ENCODE data around the gene GPR12. TPM values are rescaled to one million over a fixed set of nuclear protein-coding genes. Genes with fewer than 3 reads are reported as not detected.

GPR12 gene
- total RNA-seq, 1 donor from 2014 or later, result not detected

DNA sequence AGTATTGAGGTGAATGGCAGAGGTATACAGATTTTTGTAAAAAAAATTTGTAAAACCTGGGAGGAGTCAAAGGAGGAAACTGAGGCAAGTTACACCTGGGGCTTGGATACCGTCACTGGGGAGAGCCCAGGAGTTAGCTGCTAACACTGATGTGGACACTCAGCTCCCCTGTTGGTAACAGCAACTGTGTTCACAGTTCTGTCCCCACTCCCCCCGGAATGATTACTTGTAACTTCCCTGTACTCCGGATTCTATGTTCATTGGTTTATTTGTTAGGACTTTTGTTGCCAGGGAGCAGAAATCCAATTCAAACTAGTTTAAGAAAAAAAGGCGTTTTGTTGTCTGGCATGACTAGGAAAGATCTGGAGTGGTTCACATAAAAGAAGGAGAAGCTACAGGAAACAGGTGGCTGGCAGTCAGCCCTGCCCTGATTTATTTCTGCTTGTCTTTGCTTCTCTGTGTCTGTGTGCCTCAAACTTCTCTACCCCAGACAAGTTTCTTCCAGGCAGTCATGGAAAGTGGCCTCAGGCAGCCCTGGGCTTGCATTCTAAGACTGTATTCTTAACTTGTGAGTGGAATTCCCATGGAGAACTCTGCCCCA is 2.3 kb upstream of the GPR12 start:
- no peak overlapping the region for H3K27ac Mint-ChIP-seq
- H3K4me3 Mint-ChIP-seq (ENCODE audit: low read depth), result no peak overlapping the region
- intact Hi-C loops (cut with micrococcal nuclease), result no loop called here
- DNase-seq (ENCODE audit: low spot score), result no peak
- peaks cover 51% of the 10 kb centered on the region for H3K27me3 Mint-ChIP-seq (ENCODE audit: low read depth)
- no peaks in the 10 kb centered on the region for H3K4me1 Mint-ChIP-seq (ENCODE audit: low read depth)
- H3K9me3 Mint-ChIP-seq, result no peaks in the 10 kb centered on the region
- no peaks in the 10 kb centered on the region for H3K36me3 Mint-ChIP-seq (ENCODE audit: low read depth)

DNA sequence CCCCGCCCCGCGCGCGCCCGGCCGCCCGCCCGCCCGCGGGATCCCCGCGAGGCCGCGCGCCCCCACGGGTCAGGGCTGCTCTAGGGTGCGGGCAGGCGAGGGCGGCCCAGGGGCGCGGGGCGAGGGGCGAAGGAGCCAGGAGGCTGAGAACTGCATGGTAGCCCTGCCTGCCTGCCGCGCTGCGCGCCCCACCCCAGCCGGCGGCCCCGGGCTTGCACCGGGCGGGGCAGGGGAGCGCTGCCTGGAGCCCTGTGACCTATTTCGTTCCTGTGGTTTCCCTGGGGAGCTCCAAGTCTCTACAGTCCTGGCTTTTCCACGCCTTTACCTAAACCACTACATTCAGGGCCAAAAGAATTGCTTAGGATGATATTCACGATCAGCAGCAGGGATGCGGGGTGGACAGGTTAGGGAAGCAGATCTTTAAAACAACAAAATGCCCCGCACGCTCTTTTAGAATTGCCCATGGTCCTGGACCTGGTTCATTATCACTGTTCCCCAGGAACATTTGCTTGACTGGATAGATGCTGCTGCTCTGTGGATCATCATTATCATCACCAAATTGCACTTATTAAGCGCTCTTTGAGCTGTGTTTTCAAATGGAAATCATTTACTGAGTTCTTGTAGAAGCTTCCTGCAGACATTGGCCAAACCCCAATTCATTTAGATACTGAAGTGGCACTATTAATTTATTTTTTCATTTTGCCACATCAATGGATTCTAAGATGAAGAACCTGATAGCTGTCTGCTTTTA is 421 bp upstream of the GPR12 start:
- no peak overlapping the region for H3K27ac Mint-ChIP-seq

DNA sequence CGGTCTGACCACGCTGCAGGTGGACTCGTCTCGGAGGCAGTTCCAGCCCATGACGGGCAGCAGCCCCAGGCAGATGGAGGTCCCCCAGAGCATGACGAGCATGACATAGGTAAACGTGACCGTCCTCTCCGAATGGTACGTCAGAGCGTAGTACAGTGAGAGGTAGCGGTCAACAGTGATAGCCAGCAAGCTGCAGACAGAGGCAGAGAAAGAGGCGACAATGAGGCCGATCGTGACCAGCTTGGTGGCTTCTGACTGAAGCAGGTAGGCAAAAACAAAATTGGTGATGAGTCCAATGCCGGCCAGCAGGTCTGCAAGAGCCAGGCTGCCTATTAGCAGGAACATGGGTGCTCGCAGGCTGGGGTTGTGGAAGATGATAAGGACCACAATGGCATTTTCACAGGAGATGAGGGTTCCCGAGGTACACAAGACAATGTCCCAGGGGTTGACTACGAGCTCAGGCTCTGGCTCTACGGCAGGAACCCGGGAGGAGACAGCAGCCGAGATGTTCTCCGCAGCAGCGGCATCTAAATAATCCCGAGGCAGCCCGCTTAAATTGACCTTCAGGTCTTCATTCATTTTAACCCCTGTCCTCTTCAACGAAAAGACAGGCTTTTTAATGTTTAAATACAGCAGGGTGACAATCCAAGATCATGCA is 1.2 kb downstream of the GPR12 start:
- no peak overlapping the region for H3K4me3 Mint-ChIP-seq (ENCODE audit: low read depth)
- intact Hi-C loops (cut with micrococcal nuclease), result no loop called here
- no peaks in the 10 kb centered on the region for H3K36me3 Mint-ChIP-seq (ENCODE audit: low read depth)
- H3K27ac Mint-ChIP-seq, result no peak overlapping the region
- H3K27me3 Mint-ChIP-seq (ENCODE audit: low read depth), result peaks cover 45% of the 10 kb centered on the region
- H3K4me1 Mint-ChIP-seq (ENCODE audit: low read depth), result no peaks in the 10 kb centered on the region
- no peaks in the 10 kb centered on the region for H3K9me3 Mint-ChIP-seq
- DNase-seq (ENCODE audit: low spot score), result no peak

More for the DNA sequence above, 421 bp upstream of the GPR12 start:
- DNase-seq (ENCODE audit: low spot score), result no peak
- H3K9me3 Mint-ChIP-seq, result no peaks in the 10 kb centered on the region
- no peaks in the 10 kb centered on the region for H3K4me1 Mint-ChIP-seq (ENCODE audit: low read depth)
- no peak overlapping the region for H3K4me3 Mint-ChIP-seq (ENCODE audit: low read depth)
- H3K27me3 Mint-ChIP-seq (ENCODE audit: low read depth), result peaks cover 51% of the 10 kb centered on the region
- H3K36me3 Mint-ChIP-seq (ENCODE audit: low read depth), result no peaks in the 10 kb centered on the region
- intact Hi-C loops (cut with micrococcal nuclease), result no loop called here

DNA sequence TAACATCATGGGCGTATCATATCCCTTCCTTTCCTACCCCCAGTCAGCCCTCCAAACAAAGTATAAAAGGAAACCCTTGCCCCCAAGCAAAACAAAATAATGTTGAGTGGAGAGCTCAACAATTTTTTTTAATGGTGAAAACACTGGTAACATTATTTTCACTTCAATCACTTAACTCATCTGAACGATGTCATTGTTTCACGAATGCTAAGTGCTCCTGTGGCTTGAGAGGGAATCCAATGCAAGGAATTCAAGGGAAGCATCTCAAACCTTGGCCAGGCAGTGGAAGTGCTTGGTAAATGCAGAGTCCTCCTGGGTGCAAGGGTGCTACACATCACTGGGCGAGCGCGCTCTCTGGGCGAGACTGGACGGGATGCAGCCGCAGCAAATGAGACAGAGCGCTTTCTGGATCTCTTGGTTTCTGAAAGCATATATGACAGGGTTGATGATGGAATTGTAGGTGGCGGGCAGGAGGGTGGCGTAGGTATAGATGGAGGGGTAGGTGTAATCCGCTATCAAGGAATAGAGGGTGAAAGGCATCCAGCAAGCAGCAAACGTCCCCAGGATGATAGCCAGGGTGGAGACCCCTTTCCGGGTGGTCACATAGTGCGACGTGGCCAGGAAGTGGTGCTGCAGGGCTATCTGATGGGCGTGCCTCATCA is 2.0 kb downstream of the GPR12 start:
- no peak overlapping the region for H3K4me3 Mint-ChIP-seq (ENCODE audit: low read depth)
- H3K9me3 Mint-ChIP-seq, result no peaks in the 10 kb centered on the region
- intact Hi-C loops (cut with micrococcal nuclease), result no loop called here
- H3K36me3 Mint-ChIP-seq (ENCODE audit: low read depth), result no peaks in the 10 kb centered on the region
- peaks cover 45% of the 10 kb centered on the region for H3K27me3 Mint-ChIP-seq (ENCODE audit: low read depth)
- DNase-seq (ENCODE audit: low spot score), result no peak
- H3K27ac Mint-ChIP-seq, result no peak overlapping the region
- no peaks in the 10 kb centered on the region for H3K4me1 Mint-ChIP-seq (ENCODE audit: low read depth)

DNA sequence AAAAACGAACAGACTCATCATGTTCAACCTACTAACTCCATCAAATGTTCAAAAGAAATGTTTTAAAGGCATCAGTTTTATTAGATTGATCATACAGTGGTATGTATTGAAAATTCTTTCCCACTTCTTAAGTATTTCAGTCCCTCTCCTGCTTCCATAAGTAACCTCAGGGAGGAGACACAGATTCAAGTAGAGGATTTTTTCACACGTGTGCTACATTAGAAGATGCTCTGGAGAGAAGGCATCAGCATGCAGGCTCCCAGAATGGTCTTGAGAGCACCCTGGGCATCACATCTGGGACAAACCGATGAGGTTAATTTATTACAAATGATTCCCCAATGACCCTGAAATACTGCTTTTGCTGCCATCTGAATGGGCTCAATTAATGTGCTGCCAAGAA is 3.6 kb downstream of the GPR12 start:
- Mint-ChIP-seq H3K36me3 (ENCODE audit: low read depth) (no peaks in the 10 kb centered on the region), H3K27me3 (ENCODE audit: low read depth) (peaks cover 36% of the 10 kb centered on the region), H3K9me3 (no peaks in the 10 kb centered on the region), H3K27ac (no peak overlapping the region), H3K4me1 (ENCODE audit: low read depth) (no peaks in the 10 kb centered on the region), H3K4me3 (ENCODE audit: low read depth) (no peak overlapping the region)
- intact Hi-C loops (cut with micrococcal nuclease), result no loop called here
- DNase-seq (ENCODE audit: low spot score), result no peak

DNA sequence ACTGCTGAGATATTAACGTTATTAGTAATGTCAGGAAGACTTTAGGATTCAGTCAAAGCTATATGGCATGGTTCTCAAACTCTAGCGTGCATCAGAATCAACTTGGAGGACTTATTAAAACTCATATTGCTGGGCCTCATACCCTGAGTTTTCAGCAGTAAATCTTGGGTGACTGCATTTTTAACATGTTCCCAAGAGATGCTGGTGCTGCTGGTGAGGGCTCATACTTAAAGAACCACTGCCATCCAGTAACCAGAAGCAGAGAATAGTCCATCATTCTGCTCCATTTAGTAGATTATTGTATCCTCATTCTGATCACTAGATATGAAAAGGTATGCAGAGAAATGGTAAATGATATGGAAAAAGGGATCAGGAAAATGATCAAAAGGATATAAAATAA is 7.9 kb downstream of the GPR12 start:
- no peak overlapping the region for H3K4me3 Mint-ChIP-seq (ENCODE audit: low read depth)
- no peaks in the 10 kb centered on the region for H3K9me3 Mint-ChIP-seq
- H3K4me1 Mint-ChIP-seq (ENCODE audit: low read depth), result no peaks in the 10 kb centered on the region
- H3K36me3 Mint-ChIP-seq (ENCODE audit: low read depth), result no peaks in the 10 kb centered on the region
- no peak overlapping the region for H3K27ac Mint-ChIP-seq
- intact Hi-C loops (cut with micrococcal nuclease), result no loop called here
- H3K27me3 Mint-ChIP-seq (ENCODE audit: low read depth), result peaks cover 7% of the 10 kb centered on the region
- no peak for DNase-seq (ENCODE audit: low spot score)

DNA sequence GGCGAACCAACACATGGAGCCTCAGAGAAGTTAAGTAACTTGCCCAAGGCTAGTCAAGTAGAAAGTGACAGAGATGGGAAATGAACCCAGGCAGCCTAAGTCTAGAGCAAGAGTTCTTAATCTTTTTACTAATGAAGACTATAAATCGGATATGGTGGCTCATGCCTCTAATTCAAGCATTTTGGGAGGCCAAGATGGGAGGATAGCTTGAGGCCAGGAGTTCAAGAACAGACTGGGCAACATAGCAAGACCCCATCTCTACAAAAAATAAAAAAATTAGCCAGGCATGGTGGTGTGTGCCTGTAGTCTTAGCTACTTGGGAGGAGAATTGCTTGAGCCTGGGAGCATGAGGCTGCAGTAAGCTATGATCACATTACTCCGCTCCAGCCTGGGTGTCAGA is 10.7 kb downstream of the GPR12 start:
- no peak overlapping the region for H3K27ac Mint-ChIP-seq
- no peak overlapping the region for H3K4me3 Mint-ChIP-seq (ENCODE audit: low read depth)
- intact Hi-C loops (cut with micrococcal nuclease), result no loop called here
- peaks cover 9% of the 10 kb centered on the region for H3K27me3 Mint-ChIP-seq (ENCODE audit: low read depth)
- no peaks in the 10 kb centered on the region for H3K9me3 Mint-ChIP-seq
- H3K36me3 Mint-ChIP-seq (ENCODE audit: low read depth), result no peaks in the 10 kb centered on the region
- H3K4me1 Mint-ChIP-seq (ENCODE audit: low read depth), result no peaks in the 10 kb centered on the region
- DNase-seq (ENCODE audit: low spot score), result no peak

DNA sequence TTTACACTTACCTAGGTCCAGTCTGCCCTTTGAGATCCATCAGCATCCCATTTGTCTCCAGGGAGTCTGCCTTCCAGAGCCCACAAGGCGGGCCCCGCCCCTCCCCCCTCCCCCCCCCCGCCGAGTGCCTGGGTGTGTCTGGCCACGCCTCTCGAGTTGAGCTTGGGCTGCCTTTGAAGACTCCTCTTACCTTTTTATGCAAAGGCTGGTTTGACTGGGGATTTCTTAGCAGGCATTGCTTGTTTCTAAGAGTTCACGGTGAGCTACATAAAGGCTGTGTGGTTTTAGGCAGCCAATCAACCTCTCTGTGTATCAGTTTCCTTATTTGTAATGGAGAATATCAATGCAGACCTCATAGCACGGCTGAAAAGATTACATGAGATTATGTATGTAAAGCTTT is 11.3 kb downstream of the GPR12 start:
- intact Hi-C loops (cut with micrococcal nuclease), result no loop called here
- no peak overlapping the region for H3K4me3 Mint-ChIP-seq (ENCODE audit: low read depth)
- no peaks in the 10 kb centered on the region for H3K36me3 Mint-ChIP-seq (ENCODE audit: low read depth)
- peaks cover 11% of the 10 kb centered on the region for H3K27me3 Mint-ChIP-seq (ENCODE audit: low read depth)
- H3K4me1 Mint-ChIP-seq (ENCODE audit: low read depth), result no peaks in the 10 kb centered on the region
- no peaks in the 10 kb centered on the region for H3K9me3 Mint-ChIP-seq
- no peak overlapping the region for H3K27ac Mint-ChIP-seq
- DNase-seq (ENCODE audit: low spot score), result no peak

DNA sequence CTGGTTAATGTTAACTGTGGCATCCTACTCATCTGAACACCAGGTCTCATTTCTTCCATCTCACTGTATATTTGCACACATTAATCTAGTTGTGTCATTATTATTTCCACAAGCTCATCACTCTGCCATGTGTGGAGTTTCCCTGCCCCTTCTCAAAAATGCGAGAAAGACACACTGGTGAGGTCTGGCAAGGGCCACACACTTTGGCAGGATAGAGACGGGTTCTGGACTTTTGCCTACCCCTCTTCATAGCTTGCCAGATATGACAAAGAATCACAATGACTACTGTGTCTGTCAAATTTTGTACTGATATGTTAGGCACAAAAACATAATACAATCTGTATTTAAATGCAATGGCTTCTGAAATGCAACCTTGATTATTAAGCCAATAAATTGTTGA is 12.9 kb downstream of the GPR12 start:
- no peak for DNase-seq (ENCODE audit: low spot score)
- no peaks in the 10 kb centered on the region for H3K9me3 Mint-ChIP-seq
- H3K4me3 Mint-ChIP-seq (ENCODE audit: low read depth), result no peak overlapping the region
- H3K4me1 Mint-ChIP-seq (ENCODE audit: low read depth), result no peaks in the 10 kb centered on the region
- intact Hi-C loops (cut with micrococcal nuclease), result no loop called here
- H3K27ac Mint-ChIP-seq, result no peak overlapping the region
- no peaks in the 10 kb centered on the region for H3K36me3 Mint-ChIP-seq (ENCODE audit: low read depth)
- H3K27me3 Mint-ChIP-seq (ENCODE audit: low read depth), result peaks cover 17% of the 10 kb centered on the region

DNA sequence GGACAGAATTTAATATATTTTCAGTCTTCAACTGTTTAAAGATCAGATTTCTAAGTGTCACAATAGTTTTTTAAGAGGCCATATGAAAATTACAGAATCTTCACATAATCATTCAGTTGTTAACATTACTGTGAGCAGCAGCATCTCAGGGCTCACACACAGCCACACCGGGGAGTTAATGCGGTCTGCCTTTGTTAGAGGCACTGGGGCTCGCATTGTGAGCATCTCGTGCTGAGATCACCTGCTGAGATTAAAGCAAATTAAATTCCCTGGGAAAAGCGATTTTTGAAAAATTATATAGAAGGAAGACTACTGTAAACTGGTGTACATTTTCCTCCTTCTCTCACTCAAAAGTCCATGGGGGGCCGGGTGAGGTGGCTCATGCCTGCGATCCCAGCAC is 16.6 kb downstream of the GPR12 start:
- Mint-ChIP-seq H3K27me3 (ENCODE audit: low read depth) (peaks cover 10% of the 10 kb centered on the region), H3K4me1 (ENCODE audit: low read depth) (no peaks in the 10 kb centered on the region)
- DNase-seq (ENCODE audit: low spot score), result no peak

DNA sequence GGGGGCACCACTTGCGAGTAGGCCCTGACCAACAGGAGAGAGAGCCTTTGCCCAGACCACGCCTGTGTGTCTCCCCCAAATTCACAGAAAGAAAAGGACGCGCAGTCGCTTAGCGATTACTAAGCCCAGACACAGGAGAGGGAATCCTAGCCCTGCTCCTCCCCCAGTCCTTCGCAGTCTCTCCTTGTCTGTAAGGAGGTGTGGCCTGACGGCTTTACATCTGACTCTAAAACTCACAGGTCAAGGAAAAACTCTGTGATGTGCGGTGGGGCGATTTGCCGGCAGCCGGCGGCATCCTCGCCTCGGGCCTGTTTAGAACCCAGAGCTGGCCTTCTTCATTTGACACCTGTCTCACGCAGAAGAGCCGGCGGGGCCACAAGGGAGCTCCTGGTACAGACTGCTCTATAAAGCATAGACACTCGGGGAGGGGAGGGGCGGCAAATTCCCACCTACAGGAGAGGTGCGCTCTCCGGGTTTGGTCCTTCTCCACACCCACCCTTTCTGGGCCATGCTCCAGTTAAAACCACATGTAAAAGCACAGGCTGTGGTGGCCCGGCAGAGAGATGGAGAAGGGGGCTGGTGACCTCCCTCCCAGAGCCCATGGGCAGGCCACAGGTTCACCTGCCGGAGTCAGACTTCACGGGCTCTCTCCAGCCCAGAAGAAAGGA is 17.8 kb downstream of the GPR12 start:
- H3K27ac Mint-ChIP-seq, result no peak overlapping the region
- H3K4me3 Mint-ChIP-seq (ENCODE audit: low read depth), result no peak overlapping the region
- no peaks in the 10 kb centered on the region for H3K36me3 Mint-ChIP-seq (ENCODE audit: low read depth)
- H3K9me3 Mint-ChIP-seq, result peaks cover 16% of the 10 kb centered on the region
- intact Hi-C loops (cut with micrococcal nuclease), result no loop called here
- peaks cover 10% of the 10 kb centered on the region for H3K27me3 Mint-ChIP-seq (ENCODE audit: low read depth)
- H3K4me1 Mint-ChIP-seq (ENCODE audit: low read depth), result no peaks in the 10 kb centered on the region
- DNase-seq (ENCODE audit: low spot score), result no peak

More for the DNA sequence above, 16.6 kb downstream of the GPR12 start:
- H3K27ac Mint-ChIP-seq, result no peak overlapping the region
- intact Hi-C loops (cut with micrococcal nuclease), result no loop called here
- no peak overlapping the region for H3K4me3 Mint-ChIP-seq (ENCODE audit: low read depth)
- no peaks in the 10 kb centered on the region for H3K36me3 Mint-ChIP-seq (ENCODE audit: low read depth)
- H3K9me3 Mint-ChIP-seq, result peaks cover 7% of the 10 kb centered on the region

DNA sequence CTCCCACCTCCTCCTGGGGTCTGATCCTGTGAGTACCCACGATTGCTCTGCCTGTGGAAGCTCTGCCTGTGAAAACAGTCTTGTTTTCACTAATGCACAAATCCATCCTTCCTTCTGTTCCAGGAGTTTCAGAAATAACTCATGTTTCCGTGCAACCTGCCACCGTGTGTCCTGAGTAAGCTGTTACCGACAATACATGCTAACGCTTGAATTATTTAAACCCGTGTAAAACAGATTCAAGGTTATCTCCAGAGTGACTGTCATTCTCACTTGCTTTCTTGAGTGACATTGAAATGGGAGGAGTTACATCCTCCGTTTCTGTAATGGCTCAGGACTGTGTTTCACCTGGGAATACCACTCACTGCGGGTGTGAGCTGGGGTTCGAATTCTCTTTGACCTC is 24.9 kb downstream of the GPR12 start:
- Mint-ChIP-seq H3K27me3 (ENCODE audit: low read depth) (no peaks in the 10 kb centered on the region), H3K9me3 (peaks cover 20% of the 10 kb centered on the region), H3K4me3 (ENCODE audit: low read depth) (no peak overlapping the region), H3K4me1 (ENCODE audit: low read depth) (no peaks in the 10 kb centered on the region), H3K36me3 (ENCODE audit: low read depth) (no peaks in the 10 kb centered on the region), H3K27ac (no peak overlapping the region)
- intact Hi-C loops (cut with micrococcal nuclease), result no loop called here
- DNase-seq (ENCODE audit: low spot score), result no peak
